MCF 10A (cell line): ENCODE data around the gene BLOC1S5. TPM values are rescaled to one million over a fixed set of nuclear protein-coding genes. Genes with fewer than 3 reads are reported as not detected.

Source experiments
- BruUV-seq: library from RNA; stranded (reverse); fragments of 400-500 nt; replicated peaks from 2 replicates; lab custom pipeline; 2021; lab: Mats Ljungman, UMichigan
- CTCF ChIA-PET: fragments of 300-600 bp; sonication (Branson Sonifier 250); formaldehyde crosslinking; extraction: SDS; loops from one replicate; lab custom pipeline; 2021; ENCODE audit warnings: antibody characterized with exemption, inconsistent platforms; lab: Yijun Ruan, JAX
- POLR2A ChIA-PET: fragments of 300-600, 350-650 bp; sonication (Branson Sonifier 250); formaldehyde crosslinking; extraction: SDS; loops from one replicate; lab custom pipeline; 2020; ENCODE audit warnings: antibody characterized with exemption, inconsistent platforms; lab: Yijun Ruan, JAX
- DNase-seq: peaks from one replicate; pipeline ENCODE4 v3.0.0-alpha.2; 2018; ENCODE audit not compliant: unreplicated experiment
- H3K27ac Mint-ChIP-seq: one replicate; pipeline ENCODE4 v1.8.0; 2022; ENCODE audit warnings: mild to moderate bottlenecking, low read depth, mixed read lengths; ENCODE audit not compliant: unreplicated experiment
- H3K27me3 Mint-ChIP-seq: one replicate; pipeline ENCODE4 v1.8.0; 2022; ENCODE audit warnings: mixed read lengths; ENCODE audit not compliant: insufficient read depth, unreplicated experiment
- H3K36me3 Mint-ChIP-seq: one replicate; pipeline ENCODE4 v1.8.0; 2022; ENCODE audit warnings: mild to moderate bottlenecking, moderate library complexity, mixed read lengths; ENCODE audit not compliant: insufficient read depth, unreplicated experiment
- H3K4me1 Mint-ChIP-seq: one replicate; pipeline ENCODE4 v1.8.0; 2022; ENCODE audit warnings: mixed read lengths; ENCODE audit not compliant: insufficient read depth, unreplicated experiment
- H3K4me3 Mint-ChIP-seq: one replicate; pipeline ENCODE4 v1.8.0; 2022; ENCODE audit warnings: mild to moderate bottlenecking, moderate library complexity, mixed read lengths; ENCODE audit not compliant: unreplicated experiment
- H3K9me3 Mint-ChIP-seq: one replicate; pipeline ENCODE4 v1.8.0; 2022; ENCODE audit warnings: mixed read lengths; ENCODE audit not compliant: unreplicated experiment
- CTCF ChIP-seq: fragments of 200-600 bp; IDR thresholded peaks from one replicate; pipeline ENCODE4 v1.8.0; 2022; ENCODE audit warnings: antibody characterized with exemption, mild to moderate bottlenecking; ENCODE audit not compliant: unreplicated experiment
- intact Hi-C: fragments of 100-400 bp; cut with micrococcal nuclease; formaldehyde crosslinking; loops from 2 replicates; pipeline ENCODE4 v1.14.1; 2022
- total RNA-seq: library from RNA; stranded (reverse); gene quantifications from 2 replicates; pipeline ENCODE4 v1.2.3, GENCODE V29; 2022

BLOC1S5 gene
- total RNA-seq, 1 experiment from 2014 or later, result 7.7 TPM

- CTCF ChIA-PET, result no interaction called here
- H3K27me3 Mint-ChIP-seq, result no peaks in the 10 kb centered on the region
- no peak for TF ChIP-seq CTCF
- peaks cover 8% of the 10 kb centered on the region for H3K9me3 Mint-ChIP-seq
- BruUV-seq, result no TSS peak
- H3K36me3 Mint-ChIP-seq, result peaks cover 85% of the 10 kb centered on the region
- intact Hi-C loops, result no loop called here
- peaks cover 7% of the 10 kb centered on the region for H3K4me1 Mint-ChIP-seq
- DNase-seq, result no peak
- no peak overlapping the region for H3K4me3 Mint-ChIP-seq
- H3K27ac Mint-ChIP-seq, result no peak overlapping the region
- POLR2A ChIA-PET, result interaction anchor here (1.0 kb wide), 1 partner anchor 10 kb away, joined by 3 read pairs; no protein-coding TSS in a partner anchor
Observed at GRCh38 chr6:8090650-8091049, 26.5 kb upstream of the BLOC1S5 start.

- peaks cover 73% of the 10 kb centered on the region for H3K36me3 Mint-ChIP-seq
Observed at GRCh38 chr6:8088886-8089285, 24.7 kb upstream of the BLOC1S5 start.

GRCh38 chr6:8087870-8088754 lies 23.9 kb upstream of the BLOC1S5 start:
- Mint-ChIP-seq H3K9me3 (peaks cover 8% of the 10 kb centered on the region), H3K4me3 (no peak overlapping the region), H3K4me1 (peaks cover 15% of the 10 kb centered on the region), H3K27ac (no peak overlapping the region), H3K27me3 (no peaks in the 10 kb centered on the region), H3K36me3 (peaks cover 66% of the 10 kb centered on the region)
- TF ChIP-seq CTCF, result no peak
- DNase-seq, result no peak
- CTCF ChIA-PET, result interaction anchor here (0.6 to 0.7 kb wide), 2 partner anchors 1034 to 1368 kb away, joined by 3 to 5 read pairs; no protein-coding TSS in a partner anchor
- BruUV-seq, result no TSS peak
- intact Hi-C loops, result no loop called here
- POLR2A ChIA-PET, result interaction anchor here (1.2 to 4.5 kb wide), 2 partner anchors 14 kb away, joined by 4 to 44 read pairs; partner anchors contain the start of gene EEF1E1

More at GRCh38 chr6:8088886-8089285, 24.7 kb upstream of the BLOC1S5 start:
- H3K4me3 Mint-ChIP-seq, result no peak overlapping the region
- BruUV-seq, result no TSS peak
- peaks cover 7% of the 10 kb centered on the region for H3K4me1 Mint-ChIP-seq
- TF ChIP-seq CTCF, result no peak
- peak overlapping the region; percentile 25 for H3K27ac Mint-ChIP-seq
- intact Hi-C loops, result no loop called here
- no peaks in the 10 kb centered on the region for H3K27me3 Mint-ChIP-seq
- ChIA-PET CTCF (interaction anchor here (0.5 kb wide), 1 partner anchor 301 kb away, joined by 3 read pairs; no protein-coding TSS in a partner anchor), POLR2A (interaction anchor here (1.2 kb wide), 1 partner anchor 13 kb away, joined by 4 read pairs; the partner anchor contains the start of gene EEF1E1)
- DNase-seq, result no peak
- H3K9me3 Mint-ChIP-seq, result peaks cover 8% of the 10 kb centered on the region

- no peak for DNase-seq
- intact Hi-C loops, result no loop called here
- BruUV-seq, result no TSS peak
- Mint-ChIP-seq H3K4me1 (peaks cover 21% of the 10 kb centered on the region), H3K36me3 (peaks cover 62% of the 10 kb centered on the region), H3K27me3 (no peaks in the 10 kb centered on the region), H3K4me3 (no peak overlapping the region), H3K9me3 (peaks cover 8% of the 10 kb centered on the region), H3K27ac (peak overlapping the region; percentile 50)
- ChIA-PET POLR2A (interaction anchor here (4.5 kb wide), 1 partner anchor 15 kb away, joined by 44 read pairs; the partner anchor contains the start of gene EEF1E1), CTCF (interaction anchor here (0.7 kb wide), 1 partner anchor 1035 kb away, joined by 3 read pairs; no protein-coding TSS in a partner anchor)
- no peak for TF ChIP-seq CTCF
Observed at GRCh38 chr6:8086755-8087306, 22.6 kb upstream of the BLOC1S5 start.
